A673 (cell line): Measurements from ENCODE around the gene CTNNA2.

Source experiments
- CTCF ChIP-seq: fragments of 300-800, 200-600 bp; sonication (generic); conservative IDR thresholded peaks from 2 replicates; pipeline ENCODE4 v1.5.1; 2017; ENCODE audit warnings: low read depth, mild to moderate bottlenecking, antibody characterized with exemption, low read length, moderate library complexity, mixed read lengths
- EZH2 ChIP-seq: fragments of 200-600 bp; sonication (generic); IDR thresholded peaks from 2 replicates; pipeline ENCODE4 v1.6.1; 2017; ENCODE audit warnings: borderline replicate concordance, low read depth, mild to moderate bottlenecking, mixed read lengths, antibody characterized with exemption, low read length; ENCODE audit not compliant: poor library complexity, severe bottlenecking

DNA sequence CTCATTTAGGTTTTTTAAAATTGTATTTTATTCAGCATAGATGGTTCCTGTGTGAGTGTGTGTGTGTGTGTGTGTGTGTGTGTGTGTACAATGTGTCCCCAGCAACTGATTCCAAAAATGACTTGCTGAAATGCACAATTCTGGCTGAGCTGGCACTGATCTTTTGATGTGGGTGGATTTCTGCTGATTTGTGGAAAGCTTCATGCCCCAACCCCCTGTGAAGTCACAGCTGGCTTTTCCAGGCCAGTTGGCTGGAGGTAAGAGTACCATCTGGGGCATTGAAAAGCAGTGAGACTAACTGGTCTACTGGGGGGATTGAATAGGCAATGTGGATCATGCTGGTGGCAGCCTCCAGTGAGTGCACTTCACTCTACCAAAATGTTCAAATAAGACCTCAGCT lies 604.5 kb downstream of the CTNNA2 start:
- no peak for TF ChIP-seq CTCF
- TF ChIP-seq EZH2 = no peak
